Stimulated activated CD8-positive, alpha-beta memory T cell treated with anti-CD3 and anti-CD28 coated beads, Interleukin-7, amount 100 ng/mL, for 4 hours (primary cell): ENCODE data around the gene NSUN6.

Experiments used
- DNase-seq, 2 donors: peaks; one replicate each; pipeline ENCODE4 v3.0.0-alpha.2; 2020; ENCODE audit warnings: low read depth in 2 of 2

NSUN6 gene

DNA sequence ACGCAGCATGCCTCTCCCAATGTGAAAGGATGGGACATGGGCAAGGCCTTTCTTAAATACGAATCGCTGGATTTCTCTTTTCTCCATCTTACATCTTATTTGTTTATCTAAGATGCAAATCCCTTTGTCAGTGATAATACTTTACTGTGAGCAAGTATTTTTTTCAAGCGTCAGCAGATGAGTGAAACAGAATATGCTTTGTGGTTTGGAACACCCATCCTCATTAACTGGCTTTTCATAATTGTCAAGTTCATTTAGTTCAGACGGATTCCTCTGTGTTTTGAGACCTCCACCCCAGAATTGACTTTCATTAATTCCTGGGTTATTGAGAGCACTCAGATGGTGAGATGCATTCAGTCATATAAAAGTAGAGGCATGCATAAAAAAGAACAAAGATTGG is 149.8 kb downstream of the NSUN6 start:
- no peak for DNase-seq

- DNase-seq: no peak
Measured at GRCh38 chr10:18501198-18501597, 150.2 kb downstream of the NSUN6 start.

- DNase-seq: no peak
Measured at GRCh38 chr10:18500576-18500975, 150.8 kb downstream of the NSUN6 start.

- DNase-seq: no peak
Measured at GRCh38 chr10:18498998-18499397, 152.4 kb downstream of the NSUN6 start.

DNA sequence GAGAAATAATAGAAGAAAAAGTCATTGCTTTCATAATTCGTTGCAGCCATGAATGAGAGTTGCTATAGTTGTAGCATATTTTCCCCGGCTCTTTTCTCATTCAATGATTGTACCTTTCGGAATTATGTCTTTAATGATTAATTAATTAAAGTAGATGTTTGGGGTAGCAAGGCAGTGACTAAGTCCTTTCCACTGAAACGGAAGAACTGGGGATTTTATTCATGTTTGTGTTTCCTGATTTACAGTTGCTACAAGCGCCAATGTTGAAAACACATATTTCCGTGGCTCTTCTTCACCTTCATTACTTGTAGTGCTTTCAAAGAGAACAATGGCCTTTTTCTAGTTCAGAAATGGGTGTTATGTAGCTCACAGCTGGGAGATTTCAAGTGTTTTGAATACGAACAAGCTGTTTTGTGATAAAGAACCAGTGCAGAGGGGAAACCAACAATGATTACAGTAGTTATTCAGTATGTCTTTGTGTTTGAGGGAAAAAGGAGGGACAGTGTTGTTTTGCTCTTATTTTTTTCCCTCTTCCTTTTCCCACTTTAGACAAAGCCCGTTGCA is 153.5 kb downstream of the NSUN6 start:
- no peak for DNase-seq
